Fibroblast of lung (primary cell): ENCODE results near the gene ARPP21. TPM values are rescaled to one million over a fixed set of nuclear protein-coding genes. Genes with fewer than 3 reads are reported as not detected.
A peak's percentile ranks its signal among the peaks of the same experiment; 100 is the strongest.

Source experiments
- DNase-seq, 2 donors: peaks; one replicate each; pipeline versions ENCODE4 v3.0.0 to v3.0.0-alpha.2; 2010; ENCODE audit warnings: low read depth in 2 of 2
- H2AFZ ChIP-seq: 2 replicates; pipeline ENCODE4 v1.5.1; 2012; ENCODE audit warnings: low read length, control low read depth, inconsistent platforms
- H3K27ac ChIP-seq: 2 replicates; pipeline ENCODE4 v1.5.1; 2011; ENCODE audit warnings: low read length, control low read depth; ENCODE audit not compliant: insufficient read depth
- H3K27me3 ChIP-seq: 2 replicates; pipeline ENCODE4 v1.5.1; 2011; ENCODE audit warnings: mild to moderate bottlenecking, low read length; ENCODE audit not compliant: control insufficient read depth, insufficient read depth
- H3K36me3 ChIP-seq: 2 replicates; pipeline ENCODE4 v1.5.1; 2011; ENCODE audit warnings: low read length; ENCODE audit not compliant: control insufficient read depth, insufficient read depth
- H3K4me1 ChIP-seq: 2 replicates; pipeline ENCODE4 v1.5.1; 2011; ENCODE audit warnings: low read length; ENCODE audit not compliant: control insufficient read depth, insufficient read depth; ENCODE audit errors: extremely low read depth
- H3K4me2 ChIP-seq: 2 replicates; pipeline ENCODE4 v1.5.1; 2011; ENCODE audit warnings: low read length, control low read depth; ENCODE audit not compliant: insufficient read depth; ENCODE audit errors: extremely low read depth
- H3K4me3 ChIP-seq, 4 experiments: fragments of 200-600 bp in 1 of 4; sonication (generic) in 1 of 4; replicated peaks in 1 of 4; 2 replicates each; pipeline ENCODE4 v1.5.1; 2011 to 2016; ENCODE audit warnings: low read length in 4 of 4, low read depth in 3 of 4, mild to moderate bottlenecking in 3 of 4, control low read depth in 2 of 4, inconsistent platforms in 1 of 4, mixed read lengths in 1 of 4; ENCODE audit not compliant: insufficient read depth in 1 of 4; ENCODE audit errors: control extremely low read depth in 1 of 4
- H3K79me2 ChIP-seq: 2 replicates; pipeline ENCODE4 v1.5.1; 2012; ENCODE audit warnings: mild to moderate bottlenecking, low read length, inconsistent platforms; ENCODE audit not compliant: control insufficient read depth, insufficient read depth
- H3K9ac ChIP-seq: 2 replicates; pipeline ENCODE4 v1.5.1; 2011; ENCODE audit warnings: mild to moderate bottlenecking, low read length, control low read depth; ENCODE audit not compliant: insufficient read depth
- H3K9me3 ChIP-seq: 2 replicates; pipeline ENCODE4 v1.5.1; 2012; ENCODE audit warnings: low read depth, low read length; ENCODE audit not compliant: control insufficient read depth, insufficient read depth
- H4K20me1 ChIP-seq: 2 replicates; pipeline ENCODE4 v1.5.1; 2011; ENCODE audit warnings: low read length; ENCODE audit not compliant: control insufficient read depth, insufficient read depth; ENCODE audit errors: extremely low read depth
- CTCF ChIP-seq, 2 donors: IDR thresholded peaks in 1 of 2; conservative IDR thresholded peaks in 1 of 2; 1 replicate in 1 of 2; 2 replicates in 1 of 2; pipeline ENCODE4 v1.5.1; 2011 to 2012; ENCODE audit warnings: low read length in 2 of 2, control low read depth in 1 of 2, inconsistent platforms in 1 of 2, low read depth in 1 of 2, mild to moderate bottlenecking in 1 of 2
- EZH2 ChIP-seq: IDR thresholded peaks from 2 replicates; pipeline ENCODE4 v1.5.1; 2012; ENCODE audit warnings: low read length, control low read depth, mild to moderate bottlenecking; ENCODE audit errors: missing control alignments
- polyA minus RNA-seq: library from RNA; depleted of rRNA, polyadenylated mRNA; stranded (reverse); fragments of >200 nt; gene quantifications from 2 replicates; pipeline ENCODE4 v1.2.3, GENCODE V29; 2011; ENCODE audit warnings: low replicate concordance
- polyA plus RNA-seq, 2 donors: library from polyadenylated mRNA; depleted of rRNA in 1 of 2; stranded (reverse) in 1 of 2; unstranded in 1 of 2; fragments of >200 nt; gene quantifications; 2 replicates each; pipeline ENCODE4 v1.2.1, GENCODE V29; 2011 to 2012; ENCODE audit warnings: missing spikeins in 1 of 2
- total RNA-seq: library from RNA; depleted of rRNA; stranded (reverse); fragments of >200 nt; gene quantifications from 2 replicates; pipeline ENCODE4 v1.2.1, GENCODE V29; 2014

The ARPP21 gene
- total RNA-seq = not detected in 2 replicates
- polyA plus RNA-seq = not detected in 2 replicates
- not detected in 2 replicates for polyA plus RNA-seq (2012)
- not detected in 2 replicates for polyA minus RNA-seq

GRCh38 chr3:35639254-35640186, at the start of gene ARPP21:
ARPP21 (plus strand) TSS chr3:35639525; CDS start chr3:35681752, 42,227 bp downstream.
- no peaks in the 10 kb centered on the region for H3K79me2 ChIP-seq
- H3K4me3 ChIP-seq = peak within 1 kb of the TSS in 2 of 4 experiments; percentile 25 to 48
- DNase-seq = peak in 1 of 2 donors; percentile 2
- no peaks in the 10 kb centered on the region for H3K4me1 ChIP-seq
- no peaks in the 10 kb centered on the region for H3K36me3 ChIP-seq
- H4K20me1 ChIP-seq = no peaks in the 10 kb centered on the region
- H3K27ac ChIP-seq = no peak within 1 kb of the TSS
- H3K27me3 ChIP-seq = peaks cover 5% of the 10 kb centered on the region
- H2AFZ ChIP-seq = peak within 1 kb of the TSS; percentile 59
- no peak within 1 kb of the TSS for H3K9ac ChIP-seq
- H3K4me2 ChIP-seq = peak within 1 kb of the TSS; percentile 68
- no peaks in the 10 kb centered on the region for H3K9me3 ChIP-seq
- TF ChIP-seq EZH2 (peak; percentile 41), CTCF (conservative IDR thresholded peaks at IDR 0.05 in 1 of 2, IDR thresholded peaks at IDR 0.05 in 1 of 2; ENCODE audit: low read depth in 1 of 2, low read length in 2 of 2) (no peak)

- Histone ChIP-seq H2AFZ (no peak overlapping the region), H3K9me3 (no peaks in the 10 kb centered on the region), H3K79me2 (no peaks in the 10 kb centered on the region), H3K4me3 (no peak overlapping the region), H3K9ac (no peak overlapping the region), H4K20me1 (no peaks in the 10 kb centered on the region), H3K36me3 (no peaks in the 10 kb centered on the region), H3K4me2 (no peak overlapping the region), H3K4me1 (no peaks in the 10 kb centered on the region), H3K27ac (no peak overlapping the region), H3K27me3 (no peaks in the 10 kb centered on the region)
- TF ChIP-seq CTCF (conservative IDR thresholded peaks at IDR 0.05 in 1 of 2, IDR thresholded peaks at IDR 0.05 in 1 of 2; ENCODE audit: low read depth in 1 of 2, low read length in 2 of 2) (no peak), EZH2 (no peak)
- no peak for DNase-seq
These were observed 46.6 kb upstream of the ARPP21 start for GRCh38 chr3:35592589-35593295.

- no peak for TF ChIP-seq EZH2
- TF ChIP-seq CTCF (conservative IDR thresholded peaks at IDR 0.05 in 1 of 2, IDR thresholded peaks at IDR 0.05 in 1 of 2; ENCODE audit: low read depth in 1 of 2, low read length in 2 of 2) = no peak
- no peaks in the 10 kb centered on the region for H3K36me3 ChIP-seq
- no peaks in the 10 kb centered on the region for H3K27me3 ChIP-seq
- H3K4me1 ChIP-seq = no peaks in the 10 kb centered on the region
- H3K4me2 ChIP-seq = no peak overlapping the region
- H3K9ac ChIP-seq = no peak overlapping the region
- no peaks in the 10 kb centered on the region for H3K9me3 ChIP-seq
- H2AFZ ChIP-seq = no peak overlapping the region
- no peaks in the 10 kb centered on the region for H3K79me2 ChIP-seq
- H3K27ac ChIP-seq = no peak overlapping the region
- no peaks in the 10 kb centered on the region for H4K20me1 ChIP-seq
- no peak for DNase-seq
- H3K4me3 ChIP-seq = no peak overlapping the region
These were observed 44.6 kb upstream of the ARPP21 start for GRCh38 chr3:35594739-35595138.
